Astrocyte (in vitro differentiated cells and primary cell): ENCODE measurements around the gene NR3C1. TPM values are rescaled to one million over a fixed set of nuclear protein-coding genes. Genes with fewer than 3 reads are reported as not detected.

Experiments used
- DNase-seq: peaks from one replicate; pipeline ENCODE4 v3.0.0-alpha.2; 2010; ENCODE audit warnings: low read depth
- FAIRE-seq: peaks from 2 replicates; lab custom pipeline; 2011; peaks lifted over from hg19 to GRCh38; lab: Jason Lieb, UNC
- H2AFZ ChIP-seq: 2 replicates; pipeline ENCODE4 v1.6.0; 2012; ENCODE audit warnings: low read depth, low read length, inconsistent platforms
- H3K27ac ChIP-seq: 2 replicates; pipeline ENCODE4 v1.5.1; 2011; ENCODE audit warnings: low read depth, low read length, inconsistent platforms
- H3K27me3 ChIP-seq: 2 replicates; pipeline ENCODE4 v1.6.0; 2011; ENCODE audit warnings: low read length, inconsistent platforms; ENCODE audit not compliant: insufficient read depth
- H3K36me3 ChIP-seq: 2 replicates; pipeline ENCODE4 v1.5.1; 2011; ENCODE audit warnings: low read length, inconsistent platforms; ENCODE audit not compliant: insufficient read depth
- H3K4me1 ChIP-seq: 2 replicates; pipeline ENCODE4 v1.5.1; 2011; ENCODE audit warnings: low read length, inconsistent platforms; ENCODE audit not compliant: insufficient read depth
- H3K4me2 ChIP-seq: 2 replicates; pipeline ENCODE4 v1.6.0; 2012; ENCODE audit warnings: low read length, inconsistent platforms
- H3K4me3 ChIP-seq: 2 replicates; pipeline ENCODE4 v1.5.1; 2011; ENCODE audit warnings: low read depth, mild to moderate bottlenecking, low read length, inconsistent platforms; ENCODE audit not compliant: insufficient read depth
- H3K79me2 ChIP-seq: 2 replicates; pipeline ENCODE4 v1.6.0; 2012; ENCODE audit warnings: mild to moderate bottlenecking, low read length, inconsistent platforms; ENCODE audit not compliant: insufficient read depth
- H3K9ac ChIP-seq: 2 replicates; pipeline ENCODE4 v1.6.0; 2012; ENCODE audit warnings: mild to moderate bottlenecking, low read length, inconsistent platforms
- H3K9me3 ChIP-seq: 2 replicates; pipeline ENCODE4 v1.5.1; 2012; ENCODE audit warnings: low read depth, mild to moderate bottlenecking, low read length, inconsistent platforms; ENCODE audit not compliant: insufficient read depth
- H4K20me1 ChIP-seq: 2 replicates; pipeline ENCODE4 v1.6.0; 2012; ENCODE audit warnings: low read length, inconsistent platforms; ENCODE audit not compliant: insufficient read depth
- H3K27ac Mint-ChIP-seq: one replicate; pipeline ENCODE4 v1.8.0; 2021; ENCODE audit warnings: mild to moderate bottlenecking, mixed read lengths; ENCODE audit not compliant: unreplicated experiment
- H3K27me3 Mint-ChIP-seq: one replicate; pipeline ENCODE4 v1.8.0; 2021; ENCODE audit warnings: low read depth, mixed read lengths; ENCODE audit not compliant: unreplicated experiment
- H3K36me3 Mint-ChIP-seq: one replicate; pipeline ENCODE4 v1.8.0; 2021; ENCODE audit warnings: low read depth, mixed read lengths; ENCODE audit not compliant: unreplicated experiment
- H3K4me1 Mint-ChIP-seq: one replicate; pipeline ENCODE4 v1.8.0; 2021; ENCODE audit warnings: low read depth, mixed read lengths; ENCODE audit not compliant: unreplicated experiment
- H3K4me3 Mint-ChIP-seq: one replicate; pipeline ENCODE4 v1.8.0; 2021; ENCODE audit warnings: mild to moderate bottlenecking, moderate library complexity, mixed read lengths; ENCODE audit not compliant: unreplicated experiment
- H3K9me3 Mint-ChIP-seq: one replicate; pipeline ENCODE4 v1.8.0; 2021; ENCODE audit warnings: mild to moderate bottlenecking, mixed read lengths; ENCODE audit not compliant: unreplicated experiment
- CTCF ChIP-seq: IDR thresholded peaks from 2 replicates; pipeline ENCODE4 v1.5.1; 2011; ENCODE audit warnings: low read depth, mild to moderate bottlenecking, inconsistent platforms, low read length, moderate library complexity; ENCODE audit not compliant: insufficient read depth
- EZH2 ChIP-seq: IDR thresholded peaks from 2 replicates; pipeline ENCODE4 v1.6.1; 2012; ENCODE audit warnings: mild to moderate bottlenecking, low read length, inconsistent platforms; ENCODE audit not compliant: insufficient read depth
- total RNA-seq: library from RNA; stranded (reverse); gene quantifications from 2 replicates; pipeline ENCODE4 v1.2.1, GENCODE V29; 2021

The NR3C1 gene
- total RNA-seq, 1 donor from 2014 or later = 35.4 TPM

GRCh38 chr5:143350341-143350740 lies 53.1 kb downstream of the NR3C1 start:
- H4K20me1 ChIP-seq = peaks cover 63% of the 10 kb centered on the region

GRCh38 chr5:143349177-143349576 lies 54.3 kb downstream of the NR3C1 start:
- Histone ChIP-seq H3K27me3 (no peaks in the 10 kb centered on the region), H2AFZ (no peak overlapping the region), H3K4me3 (no peak overlapping the region), H3K4me1 (peaks cover 19% of the 10 kb centered on the region), H3K4me2 (no peak overlapping the region), H3K27ac (no peak overlapping the region), H3K79me2 (peaks cover 93% of the 10 kb centered on the region), H3K36me3 (no peaks in the 10 kb centered on the region), H3K9ac (no peak overlapping the region), H3K9me3 (no peaks in the 10 kb centered on the region), H4K20me1 (peaks cover 63% of the 10 kb centered on the region)
- DNase-seq (no peak), FAIRE-seq (no peak)
- Mint-ChIP-seq H3K27me3 (no peaks in the 10 kb centered on the region), H3K4me1 (peaks cover 11% of the 10 kb centered on the region), H3K4me3 (no peak overlapping the region), H3K27ac (no peak overlapping the region), H3K36me3 (no peaks in the 10 kb centered on the region), H3K9me3 (peaks cover 2% of the 10 kb centered on the region)
- TF ChIP-seq EZH2 (no peak), CTCF (no peak)

More at GRCh38 chr5:143350341-143350740, 53.1 kb downstream of the NR3C1 start:
- Histone ChIP-seq H3K4me2 (peak overlapping the region; percentile 24), H3K9ac (no peak overlapping the region), H3K79me2 (peaks cover 95% of the 10 kb centered on the region), H3K27ac (peak overlapping the region; percentile 48), H2AFZ (no peak overlapping the region), H3K4me3 (no peak overlapping the region), H3K4me1 (peaks cover 20% of the 10 kb centered on the region), H3K9me3 (no peaks in the 10 kb centered on the region), H3K36me3 (no peaks in the 10 kb centered on the region), H3K27me3 (no peaks in the 10 kb centered on the region)
- H3K4me3 Mint-ChIP-seq = no peak overlapping the region
- no peaks in the 10 kb centered on the region for H3K27me3 Mint-ChIP-seq
- H3K4me1 Mint-ChIP-seq = peaks cover 14% of the 10 kb centered on the region
- FAIRE-seq (no peak), DNase-seq (no peak)
- no peak overlapping the region for H3K27ac Mint-ChIP-seq
- H3K9me3 Mint-ChIP-seq = no peaks in the 10 kb centered on the region
- TF ChIP-seq CTCF (no peak), EZH2 (no peak)
- H3K36me3 Mint-ChIP-seq = no peaks in the 10 kb centered on the region

GRCh38 chr5:143347698-143348344 lies 55.7 kb downstream of the NR3C1 start:
- no peak overlapping the region for H3K27ac Mint-ChIP-seq
- peaks cover 54% of the 10 kb centered on the region for H4K20me1 ChIP-seq

More at GRCh38 chr5:143347698-143348344, 55.7 kb downstream of the NR3C1 start:
- Mint-ChIP-seq H3K4me3 (no peak overlapping the region), H3K4me1 (peaks cover 2% of the 10 kb centered on the region), H3K9me3 (peaks cover 2% of the 10 kb centered on the region), H3K27me3 (no peaks in the 10 kb centered on the region), H3K36me3 (no peaks in the 10 kb centered on the region)
- H3K79me2 ChIP-seq = peaks cover 93% of the 10 kb centered on the region
- no peak for DNase-seq
- H3K4me1 ChIP-seq = peaks cover 19% of the 10 kb centered on the region
- H3K4me3 ChIP-seq = no peak overlapping the region
- H3K36me3 ChIP-seq = no peaks in the 10 kb centered on the region
- FAIRE-seq = peak; percentile 34
- no peak overlapping the region for H3K4me2 ChIP-seq
- TF ChIP-seq CTCF = no peak
- no peak for TF ChIP-seq EZH2
- H2AFZ ChIP-seq = no peak overlapping the region
- no peaks in the 10 kb centered on the region for H3K27me3 ChIP-seq
- no peaks in the 10 kb centered on the region for H3K9me3 ChIP-seq
- no peak overlapping the region for H3K27ac ChIP-seq
- no peak overlapping the region for H3K9ac ChIP-seq
